Measurements from ENCODE around the gene RNF167.

The RNF167 gene

GRCh38 chr17:4946312-4946976 lies 6.4 kb downstream of the RNF167 start:
- peak overlapping the region; percentile 94 for H3K4me3 Mint-ChIP-seq
- DNase-seq (ENCODE audit: low spot score in 2 of 2), result no peak
- H3K4me1 Mint-ChIP-seq, result peaks cover 71% of the 10 kb centered on the region
- ATAC-seq (replicated peaks; ENCODE audit: extremely low read depth, poor library complexity, severe bottlenecking), result no peak
- no peaks in the 10 kb centered on the region for H3K9me3 Mint-ChIP-seq
- peaks cover 58% of the 10 kb centered on the region for H3K36me3 Mint-ChIP-seq (ENCODE audit: insufficient read depth)
- H3K27me3 Mint-ChIP-seq, result no peaks in the 10 kb centered on the region
- peak overlapping the region; percentile 77 for H3K27ac Mint-ChIP-seq (ENCODE audit: low read depth)

GRCh38 chr17:4947010-4947410 lies 6.9 kb downstream of the RNF167 start:
- Mint-ChIP-seq H3K27ac (ENCODE audit: low read depth) (peak overlapping the region; percentile 77), H3K4me1 (peaks cover 66% of the 10 kb centered on the region), H3K27me3 (no peaks in the 10 kb centered on the region), H3K36me3 (ENCODE audit: insufficient read depth) (peaks cover 57% of the 10 kb centered on the region), H3K4me3 (peak overlapping the region; percentile 94), H3K9me3 (no peaks in the 10 kb centered on the region)
- ATAC-seq (replicated peaks; ENCODE audit: extremely low read depth, poor library complexity, severe bottlenecking) (no peak), DNase-seq (ENCODE audit: low spot score in 2 of 2) (no peak)

GRCh38 chr17:4947411-4948165 lies 7.5 kb downstream of the RNF167 start:
- Mint-ChIP-seq H3K27me3 (no peaks in the 10 kb centered on the region), H3K4me1 (peaks cover 60% of the 10 kb centered on the region), H3K4me3 (peak overlapping the region; percentile 94), H3K27ac (ENCODE audit: low read depth) (peak overlapping the region; percentile 77), H3K36me3 (ENCODE audit: insufficient read depth) (peaks cover 57% of the 10 kb centered on the region), H3K9me3 (no peaks in the 10 kb centered on the region)
- ATAC-seq (replicated peaks; ENCODE audit: extremely low read depth, poor library complexity, severe bottlenecking) (peak; percentile 11), DNase-seq (ENCODE audit: low spot score in 2 of 2) (peak in 1 of 2 donors; percentile 43)

GRCh38 chr17:4948166-4948930 lies 8.3 kb downstream of the RNF167 start, which contains the start of gene PFN1:
PFN1 (minus strand) TSS chr17:4948530; CDS start chr17:4948394, 136 bp downstream.
- H3K27me3 Mint-ChIP-seq, result no peaks in the 10 kb centered on the region

GRCh38 chr17:4948931-4949320 lies 8.9 kb downstream of the RNF167 start:
- Mint-ChIP-seq H3K36me3 (ENCODE audit: insufficient read depth) (peaks cover 51% of the 10 kb centered on the region), H3K27ac (ENCODE audit: low read depth) (peak overlapping the region; percentile 94), H3K27me3 (no peaks in the 10 kb centered on the region), H3K9me3 (no peaks in the 10 kb centered on the region), H3K4me1 (peaks cover 47% of the 10 kb centered on the region), H3K4me3 (peak overlapping the region; percentile 94)
- DNase-seq (ENCODE audit: low spot score in 2 of 2) (peak; percentile 55 to 74), ATAC-seq (replicated peaks; ENCODE audit: extremely low read depth, poor library complexity, severe bottlenecking) (peak; percentile 41)

More at GRCh38 chr17:4948166-4948930, 8.3 kb downstream of the RNF167 start, which contains the start of gene PFN1:
- Mint-ChIP-seq H3K27ac (ENCODE audit: low read depth) (peak within 1 kb of the TSS; percentile 94), H3K4me3 (peak within 1 kb of the TSS; percentile 94), H3K9me3 (no peaks in the 10 kb centered on the region), H3K36me3 (ENCODE audit: insufficient read depth) (peaks cover 53% of the 10 kb centered on the region), H3K4me1 (peaks cover 52% of the 10 kb centered on the region)
- ATAC-seq (replicated peaks; ENCODE audit: extremely low read depth, poor library complexity, severe bottlenecking) (peak; percentile 52), DNase-seq (ENCODE audit: low spot score in 2 of 2) (peak; percentile 61 to 83)

- Mint-ChIP-seq H3K4me1 (peaks cover 41% of the 10 kb centered on the region), H3K27me3 (no peaks in the 10 kb centered on the region), H3K4me3 (peak overlapping the region; percentile 94), H3K27ac (ENCODE audit: low read depth) (peak overlapping the region; percentile 94), H3K36me3 (ENCODE audit: insufficient read depth) (peaks cover 46% of the 10 kb centered on the region), H3K9me3 (no peaks in the 10 kb centered on the region)
- peak; percentile 62 to 74 for DNase-seq (ENCODE audit: low spot score in 2 of 2)
- ATAC-seq (replicated peaks; ENCODE audit: extremely low read depth, poor library complexity, severe bottlenecking), result peak; percentile 55
These were observed 9.4 kb downstream of the RNF167 start for GRCh38 chr17:4949321-4950074.

DNA sequence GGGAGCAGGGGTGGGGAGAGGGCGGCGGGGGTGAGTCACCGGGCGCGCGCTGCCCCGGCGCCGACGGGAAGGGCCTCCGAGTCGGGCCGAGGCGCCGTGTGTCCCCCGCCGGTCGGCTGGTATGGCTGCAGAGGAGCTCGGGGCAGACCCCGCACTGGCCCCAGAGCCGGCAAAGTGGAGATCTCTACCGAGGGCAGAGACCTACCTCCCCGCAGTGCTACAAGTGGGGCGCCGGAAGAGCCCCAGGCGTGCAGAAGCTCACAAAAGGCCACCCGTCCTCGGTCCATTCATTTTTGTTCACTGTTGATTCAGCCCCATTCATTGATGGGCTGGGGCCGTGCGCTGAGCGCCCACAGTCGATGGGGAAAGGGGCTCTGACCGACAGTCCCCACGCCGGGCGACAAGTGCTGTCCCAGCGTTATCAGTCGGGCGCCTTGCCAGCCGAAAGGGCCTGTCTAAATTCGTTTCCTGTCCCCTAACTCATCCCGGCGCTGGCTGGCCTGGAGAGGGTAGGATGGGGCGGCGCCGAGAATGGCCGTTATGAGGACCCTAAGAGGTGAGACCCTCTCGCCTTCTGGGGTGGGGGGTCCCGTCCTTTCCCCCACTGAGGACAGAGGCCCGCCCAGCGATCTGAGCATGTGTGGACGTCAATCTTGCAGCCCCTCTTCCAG lies 10.1 kb downstream of the RNF167 start:
- Mint-ChIP-seq H3K36me3 (ENCODE audit: insufficient read depth) (peaks cover 42% of the 10 kb centered on the region), H3K27me3 (no peaks in the 10 kb centered on the region), H3K4me1 (peaks cover 34% of the 10 kb centered on the region), H3K4me3 (peak overlapping the region; percentile 94), H3K9me3 (no peaks in the 10 kb centered on the region), H3K27ac (ENCODE audit: low read depth) (peak overlapping the region; percentile 94)
- DNase-seq (ENCODE audit: low spot score in 2 of 2), result no peak
- ATAC-seq (replicated peaks; ENCODE audit: extremely low read depth, poor library complexity, severe bottlenecking), result peak; percentile 3

DNA sequence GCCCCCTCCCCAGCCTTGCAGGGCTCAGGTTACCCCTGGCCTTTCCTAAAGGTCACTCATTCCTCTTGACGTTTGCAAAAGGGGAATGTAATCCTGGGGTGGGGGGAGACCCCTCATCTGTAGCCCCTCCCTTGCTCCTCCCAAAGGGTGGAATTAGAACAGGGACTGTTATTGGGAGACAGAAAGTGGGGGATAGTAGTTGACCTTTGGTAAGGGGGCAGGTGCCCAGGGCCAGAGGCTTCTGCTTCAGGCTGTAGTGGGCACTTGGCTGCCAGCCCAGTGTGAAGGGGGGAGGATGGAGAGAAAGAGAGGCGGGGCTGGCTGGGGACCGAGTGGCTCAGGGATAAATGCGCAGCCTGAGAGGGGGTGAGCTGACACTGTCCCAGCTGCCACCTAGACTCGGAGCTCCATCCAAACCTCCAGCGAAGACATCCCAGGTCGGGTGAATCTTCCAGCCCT lies 10.7 kb downstream of the RNF167 start, which contains the start of gene ENO3:
Gene ENO3 (plus strand): TSS at position 374 of the 459 bp plus-strand sequence. CDS start 711 bp downstream, outside the sequence.
- peak within 1 kb of the TSS; percentile 94 for H3K4me3 Mint-ChIP-seq
- peaks cover 37% of the 10 kb centered on the region for H3K36me3 Mint-ChIP-seq (ENCODE audit: insufficient read depth)
- H3K27me3 Mint-ChIP-seq, result no peaks in the 10 kb centered on the region
- DNase-seq (ENCODE audit: low spot score in 2 of 2), result no peak
- H3K4me1 Mint-ChIP-seq, result peaks cover 28% of the 10 kb centered on the region
- H3K9me3 Mint-ChIP-seq, result no peaks in the 10 kb centered on the region
- no peak for ATAC-seq (replicated peaks; ENCODE audit: extremely low read depth, poor library complexity, severe bottlenecking)
- H3K27ac Mint-ChIP-seq (ENCODE audit: low read depth), result peak within 1 kb of the TSS; percentile 94

DNA sequence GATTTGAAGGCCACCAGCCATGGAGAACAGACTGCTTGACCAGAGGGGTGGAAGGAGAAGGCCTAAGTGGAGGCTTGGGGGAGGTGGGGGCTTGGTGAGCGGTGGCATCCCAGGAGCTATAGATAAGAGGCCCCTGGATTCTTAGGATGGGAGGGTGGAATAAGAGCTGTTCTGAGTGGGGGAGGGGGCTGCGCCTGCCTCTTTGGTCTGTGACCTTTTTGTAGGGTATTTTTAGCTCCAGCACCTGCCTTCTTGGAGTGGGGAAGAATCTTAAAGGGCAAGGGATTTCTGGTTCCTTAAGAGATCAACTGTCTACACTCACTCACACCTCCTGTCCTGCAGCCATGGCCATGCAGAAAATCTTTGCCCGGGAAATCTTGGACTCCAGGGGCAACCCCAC lies 11.4 kb downstream of the RNF167 start:
- H3K4me1 Mint-ChIP-seq, result peaks cover 25% of the 10 kb centered on the region
- ATAC-seq (replicated peaks; ENCODE audit: extremely low read depth, poor library complexity, severe bottlenecking), result no peak
- no peaks in the 10 kb centered on the region for H3K27me3 Mint-ChIP-seq
- no peak overlapping the region for H3K27ac Mint-ChIP-seq (ENCODE audit: low read depth)
- peak overlapping the region; percentile 94 for H3K4me3 Mint-ChIP-seq
- DNase-seq (ENCODE audit: low spot score in 2 of 2), result no peak
- peaks cover 29% of the 10 kb centered on the region for H3K36me3 Mint-ChIP-seq (ENCODE audit: insufficient read depth)
- no peaks in the 10 kb centered on the region for H3K9me3 Mint-ChIP-seq

DNA sequence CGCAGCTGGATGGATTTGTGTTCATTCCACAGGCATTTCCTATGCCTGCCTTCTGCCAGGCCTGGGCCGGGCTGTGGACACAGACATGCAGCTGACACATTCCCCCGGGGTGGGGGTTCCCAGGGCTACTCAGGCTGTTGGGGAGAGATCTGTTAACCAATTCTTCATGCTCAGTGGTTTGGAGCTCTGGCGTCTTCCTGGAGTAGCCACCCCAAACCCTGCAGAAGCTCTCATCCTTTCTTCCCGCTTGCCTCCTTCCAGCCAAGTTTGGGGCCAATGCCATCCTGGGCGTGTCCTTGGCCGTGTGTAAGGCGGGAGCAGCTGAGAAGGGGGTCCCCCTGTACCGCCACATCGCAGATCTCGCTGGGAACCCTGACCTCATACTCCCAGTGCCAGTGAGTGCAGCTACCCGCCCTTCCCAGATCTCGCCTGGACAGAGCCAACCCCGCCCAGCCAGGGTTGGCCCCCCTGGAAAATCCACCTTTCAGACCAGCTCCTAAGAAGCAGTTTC lies 13.4 kb downstream of the RNF167 start:
- Mint-ChIP-seq H3K36me3 (ENCODE audit: insufficient read depth) (peaks cover 18% of the 10 kb centered on the region), H3K27me3 (no peaks in the 10 kb centered on the region), H3K4me3 (no peak overlapping the region), H3K4me1 (peaks cover 21% of the 10 kb centered on the region), H3K27ac (ENCODE audit: low read depth) (no peak overlapping the region), H3K9me3 (no peaks in the 10 kb centered on the region)
- DNase-seq (ENCODE audit: low spot score in 2 of 2), result no peak
- no peak for ATAC-seq (replicated peaks; ENCODE audit: extremely low read depth, poor library complexity, severe bottlenecking)

- no peak for DNase-seq (ENCODE audit: low spot score in 2 of 2)
- Mint-ChIP-seq H3K9me3 (no peaks in the 10 kb centered on the region), H3K4me1 (peaks cover 18% of the 10 kb centered on the region), H3K27ac (ENCODE audit: low read depth) (no peak overlapping the region), H3K4me3 (no peak overlapping the region), H3K36me3 (ENCODE audit: insufficient read depth) (peaks cover 19% of the 10 kb centered on the region), H3K27me3 (no peaks in the 10 kb centered on the region)
- ATAC-seq (replicated peaks; ENCODE audit: extremely low read depth, poor library complexity, severe bottlenecking), result no peak
These were observed 15.0 kb downstream of the RNF167 start for GRCh38 chr17:4955091-4955490.
